T-helper 1 cell (primary cell): ENCODE data around the gene C2CD2L.
A peak's percentile ranks its signal among the peaks of the same experiment; 100 is the strongest.
"Not testable (repeated sequence)": the region's sequence is repeated elsewhere in the genome, so short reads cannot be mapped to it uniquely, and the experiment has no call there.

ENCODE experiments used
- DNase-seq, 5 donors: peaks; one replicate each; pipeline ENCODE4 v3.0.0-alpha.2; 2012 to 2020

The C2CD2L gene

GRCh38 chr11:119093942-119094815, 13.0 kb upstream of the C2CD2L start:
- peak in 4 of 5 donors; percentile 25 to 45 (median 38) for DNase-seq

DNA sequence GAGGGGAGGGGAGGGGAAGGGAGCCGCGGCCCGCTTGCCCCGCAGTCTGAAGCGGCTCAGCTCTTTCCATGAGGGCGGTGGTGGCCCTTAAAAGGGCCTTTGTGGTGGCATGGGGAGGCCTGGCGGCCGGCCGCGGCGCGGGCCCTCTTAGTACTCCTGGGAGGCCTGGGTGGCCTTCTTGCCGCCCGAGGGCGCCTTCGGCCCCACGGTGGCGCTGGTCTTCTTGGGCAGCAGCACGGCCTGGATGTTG, 12.4 kb upstream of the C2CD2L start:
- DNase-seq: no peak

GRCh38 chr11:119095066-119095880, 11.9 kb upstream of the C2CD2L start:
- DNase-seq: peak; percentile 97 to 100 (median 99)

- no peak for DNase-seq
These were observed 7.4 kb upstream of the C2CD2L start for GRCh38 chr11:119099711-119100110.

DNA sequence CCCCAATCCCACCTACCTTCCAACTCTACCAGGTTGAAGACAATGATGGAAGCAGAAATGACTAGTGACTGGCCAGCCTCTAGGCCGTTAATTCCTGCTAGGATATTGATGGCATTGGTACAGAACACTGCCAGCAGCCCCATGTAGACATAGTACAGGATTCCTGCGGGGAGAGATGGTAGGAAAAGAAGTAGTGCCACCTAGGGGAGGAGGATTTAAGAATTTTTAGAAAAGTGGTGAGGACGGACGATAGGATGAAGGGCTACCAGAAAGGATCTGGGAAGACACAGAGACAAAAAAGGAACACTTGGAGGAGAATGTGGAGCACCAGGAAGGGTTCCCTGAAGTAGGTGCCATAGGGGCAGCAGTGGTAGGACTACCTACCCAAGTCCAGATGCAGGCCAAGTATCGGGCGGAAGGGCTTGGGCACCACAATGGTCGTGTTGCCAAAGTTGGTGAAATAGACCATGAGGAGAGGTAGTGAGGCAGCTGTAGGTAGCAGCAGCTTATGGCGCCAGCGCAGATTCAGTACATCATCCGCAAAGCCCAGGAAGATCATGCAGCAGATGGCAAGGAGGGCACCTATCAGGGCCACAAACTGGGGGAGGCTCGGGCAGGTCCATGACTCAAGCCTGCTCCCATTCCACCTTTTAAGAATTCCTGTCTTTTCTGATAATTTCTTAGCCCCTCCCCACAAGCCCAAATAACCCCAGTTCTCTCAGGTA, 6.7 kb upstream of the C2CD2L start:
- no peak for DNase-seq

DNA sequence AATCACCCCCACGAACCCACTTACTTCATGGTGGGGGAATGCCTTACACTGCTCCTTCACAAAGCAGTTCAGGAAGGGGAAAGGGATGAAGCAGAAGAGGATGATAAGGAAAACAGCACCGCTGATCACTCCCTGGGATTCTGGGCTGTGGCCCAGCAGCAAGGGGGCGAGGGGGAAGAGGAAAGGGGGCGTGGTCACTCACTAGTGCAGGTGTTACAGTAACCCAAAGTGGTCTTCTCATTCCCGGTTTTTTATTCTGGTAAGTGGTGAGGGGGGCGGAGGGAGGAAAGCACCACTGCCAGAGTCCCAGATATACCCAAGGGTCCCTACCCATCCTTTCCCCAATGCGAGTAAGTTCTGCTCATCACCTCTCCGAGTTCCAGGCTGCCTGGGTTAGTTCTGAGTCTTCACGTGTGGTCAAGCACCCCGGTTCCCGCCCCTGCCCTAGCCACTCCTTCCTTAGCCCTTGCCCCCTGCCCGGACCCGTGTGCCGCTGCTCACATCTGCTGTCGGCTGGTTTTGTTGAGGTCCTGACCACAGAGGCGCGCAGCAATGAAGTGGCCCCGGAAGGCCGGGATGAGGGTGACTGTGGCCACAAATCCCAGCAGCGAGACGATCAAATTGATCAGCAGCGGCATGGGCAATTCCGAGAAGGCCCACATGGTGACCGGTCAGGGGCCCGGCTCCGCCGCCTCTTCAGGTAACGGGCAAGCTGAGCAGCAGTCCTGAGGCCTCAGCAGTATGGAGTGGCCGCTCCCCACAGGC, 6.0 kb upstream of the C2CD2L start:
- peak in 1 of 5 donors; percentile 35 for DNase-seq

DNA sequence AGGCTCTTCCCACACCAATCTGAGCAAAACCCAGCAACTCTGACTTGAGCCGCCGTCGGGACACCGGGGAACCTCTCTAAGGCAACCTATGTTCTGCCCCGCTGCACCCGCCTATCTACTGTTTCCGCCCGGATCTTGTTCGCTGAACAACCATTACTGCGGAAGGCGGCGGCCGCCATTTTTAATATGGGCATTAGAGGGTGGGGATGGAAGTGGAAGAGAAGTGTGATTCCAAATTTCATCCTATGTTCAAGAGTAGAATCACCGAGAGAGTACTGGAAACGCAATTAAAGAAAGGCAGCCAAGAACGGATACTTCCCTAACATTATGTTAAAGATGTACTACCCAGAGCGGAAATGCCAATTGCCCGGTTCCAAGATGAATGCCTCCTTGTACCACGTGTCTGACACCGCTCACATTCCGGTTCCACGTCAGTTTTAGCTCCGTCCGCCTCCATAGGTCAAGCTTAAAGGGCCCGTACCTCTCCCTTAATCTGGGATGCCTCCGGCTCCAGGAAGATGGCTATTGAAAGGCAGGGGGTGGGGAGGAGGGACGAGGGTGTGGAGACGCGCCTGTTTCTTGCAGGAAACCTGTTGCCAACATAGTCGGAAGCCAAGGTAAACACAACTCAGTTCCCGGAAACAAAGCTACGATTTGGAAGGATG, 5.3 kb upstream of the C2CD2L start, which contains the start of gene DPAGT1:
Gene DPAGT1, minus strand, starts transcription at position 95 of the 665 bp plus-strand sequence. CDS start 198 bp downstream, outside the sequence.
- peak; percentile 59 to 93 (median 75) for DNase-seq

DNA sequence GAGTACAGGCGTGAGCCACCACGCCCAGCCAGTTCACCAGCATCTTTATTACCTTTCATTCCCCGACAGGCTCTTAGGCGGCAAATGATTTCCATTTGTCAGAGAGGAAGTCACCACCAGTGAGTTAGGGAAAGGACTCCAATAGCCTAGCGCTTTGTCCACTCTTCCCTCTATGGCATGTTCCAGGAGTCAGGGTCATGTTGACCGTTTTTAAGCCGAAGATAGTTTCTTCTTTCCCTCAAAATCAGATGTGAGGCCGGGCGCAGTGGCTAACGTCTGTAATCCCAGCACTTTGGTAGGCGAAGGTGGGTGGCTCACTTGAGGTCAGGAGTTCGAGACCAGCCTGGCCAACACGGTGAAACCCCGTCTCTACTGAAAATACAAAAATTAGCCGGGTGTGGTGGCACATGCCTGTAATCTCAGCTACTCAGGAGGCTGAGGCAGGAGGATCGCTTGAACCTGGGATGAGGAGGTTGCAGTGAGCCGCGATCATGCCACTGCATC, 3.9 kb upstream of the C2CD2L start:
- DNase-seq: not testable (repeated sequence)

GRCh38 chr11:119103793-119104192, 3.4 kb upstream of the C2CD2L start:
- DNase-seq: no peak

DNA sequence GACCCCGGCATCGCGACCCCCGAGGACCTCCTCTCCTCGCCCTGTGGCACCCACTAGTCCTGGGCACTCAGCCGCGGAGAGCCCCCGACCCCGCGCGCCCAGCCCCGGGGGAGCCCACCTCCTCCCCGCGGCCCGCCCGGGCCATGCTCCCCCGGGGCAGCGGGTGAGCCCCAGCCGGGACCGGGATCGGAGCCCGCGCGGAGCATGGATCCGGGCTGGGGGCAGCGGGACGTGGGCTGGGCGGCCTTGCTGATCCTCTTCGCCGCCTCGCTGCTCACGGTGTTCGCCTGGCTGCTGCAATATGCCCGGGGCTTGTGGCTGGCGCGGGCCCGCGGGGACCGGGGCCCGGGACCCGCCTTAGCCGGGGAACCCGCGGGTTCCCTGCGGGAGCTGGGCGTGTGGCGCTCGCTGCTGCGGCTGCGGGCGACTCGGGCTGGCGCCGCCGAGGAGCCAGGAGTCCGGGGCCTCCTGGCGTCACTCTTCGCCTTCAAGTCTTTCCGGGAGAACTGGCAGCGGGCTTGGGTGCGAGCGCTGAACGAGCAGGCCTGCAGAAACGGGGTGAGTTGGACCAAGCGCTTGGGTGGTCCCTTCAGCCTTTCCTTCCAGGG, 498 bp downstream of the C2CD2L start:
- no peak for DNase-seq

GRCh38 chr11:119108146-119108856, 1.2 kb downstream of the C2CD2L start:
- DNase-seq: peak in 3 of 5 donors; percentile 30 to 44 (median 33)

- no peak for DNase-seq
These were observed 1.7 kb downstream of the C2CD2L start for GRCh38 chr11:119108857-119109221.

GRCh38 chr11:119109843-119110242, 2.7 kb downstream of the C2CD2L start:
- no peak for DNase-seq

DNA sequence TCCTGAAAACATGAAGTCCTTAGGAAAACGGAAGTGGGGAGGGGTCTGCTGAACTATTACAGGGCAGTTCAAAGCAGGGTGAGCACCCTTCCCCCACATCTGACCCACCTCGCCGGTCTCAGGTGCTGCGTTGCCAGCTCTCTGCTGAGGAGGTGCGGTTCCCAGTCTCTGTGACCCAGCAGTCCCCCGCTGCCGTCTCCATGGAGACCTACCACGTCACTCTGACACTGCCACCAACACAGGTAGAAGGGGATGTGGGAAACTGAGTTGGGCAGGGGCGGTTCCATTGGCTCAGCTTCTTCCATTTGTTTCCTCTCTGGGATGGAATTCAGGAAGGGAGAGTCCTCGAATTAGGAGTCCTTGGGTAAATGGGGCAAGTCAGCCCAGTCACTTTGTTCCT, 3.3 kb downstream of the C2CD2L start:
- DNase-seq: no peak

DNA sequence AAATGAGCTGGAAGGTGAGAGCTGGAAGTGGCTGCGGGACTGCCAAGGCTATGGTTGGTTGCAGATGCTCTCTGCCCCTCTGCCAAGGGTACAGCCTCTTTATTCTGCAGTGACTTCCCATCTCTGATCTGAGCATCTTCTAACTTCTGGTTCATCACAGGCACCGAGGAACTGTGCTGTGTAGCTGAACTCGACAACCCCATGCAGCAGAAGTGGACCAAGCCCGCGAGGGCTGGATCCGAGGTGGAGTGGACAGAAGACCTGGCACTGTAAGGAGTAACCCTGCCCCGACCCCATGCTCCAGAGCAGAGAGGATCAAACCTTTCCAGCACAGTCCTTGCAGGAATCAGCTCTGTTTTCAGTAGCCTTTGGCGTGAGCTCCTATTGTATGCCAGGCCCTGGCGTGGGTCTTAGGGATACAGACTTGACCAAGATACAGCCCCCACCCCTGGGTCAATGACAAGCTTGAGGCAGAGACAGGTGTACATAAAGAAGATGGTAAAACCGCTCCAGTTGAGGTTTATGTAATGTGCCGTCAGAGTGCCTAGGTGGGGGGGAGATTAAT, 4.3 kb downstream of the C2CD2L start:
- no peak for DNase-seq

- no peak for DNase-seq
These were observed 5.3 kb downstream of the C2CD2L start for GRCh38 chr11:119112314-119113020.

DNA sequence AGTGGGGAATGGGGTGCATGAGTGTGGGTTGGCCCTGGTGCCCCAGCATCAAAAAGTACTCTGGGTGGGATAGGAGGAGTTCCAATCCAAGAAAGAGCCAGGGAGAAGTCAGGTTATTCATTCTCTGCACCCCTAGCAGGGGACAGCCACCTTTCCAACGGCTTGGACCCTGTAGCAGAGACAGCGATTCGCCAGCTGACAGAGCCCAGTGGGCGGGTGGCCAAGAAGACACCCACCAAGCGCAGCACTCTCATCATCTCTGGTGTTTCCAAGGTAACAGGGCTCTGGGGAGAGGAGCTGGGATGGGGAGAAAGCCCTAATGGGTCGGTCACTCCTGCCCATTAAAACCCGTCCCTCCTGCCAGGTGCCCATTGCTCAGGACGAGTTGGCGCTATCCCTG, 6.6 kb downstream of the C2CD2L start:
- DNase-seq: no peak

DNA sequence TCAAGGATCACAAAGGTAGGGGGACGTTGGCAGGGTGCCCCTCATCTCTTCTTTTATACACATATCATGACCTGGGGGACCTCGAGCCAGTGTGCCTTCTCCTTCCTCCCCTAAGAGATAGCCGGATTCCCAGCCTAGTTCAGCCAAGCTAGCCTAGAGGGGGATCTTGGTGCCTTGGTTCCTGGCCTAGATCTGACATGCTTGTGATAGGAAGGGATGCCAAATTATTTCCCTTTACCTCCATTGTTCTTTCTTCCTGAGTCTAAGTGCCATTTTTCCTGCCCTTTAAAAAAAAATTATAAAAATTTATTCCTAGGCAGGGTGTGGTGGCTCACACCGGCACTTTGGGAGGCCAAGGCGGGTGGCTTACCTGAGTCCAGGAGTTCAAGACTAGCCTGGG, 7.2 kb downstream of the C2CD2L start:
- no peak for DNase-seq

DNA sequence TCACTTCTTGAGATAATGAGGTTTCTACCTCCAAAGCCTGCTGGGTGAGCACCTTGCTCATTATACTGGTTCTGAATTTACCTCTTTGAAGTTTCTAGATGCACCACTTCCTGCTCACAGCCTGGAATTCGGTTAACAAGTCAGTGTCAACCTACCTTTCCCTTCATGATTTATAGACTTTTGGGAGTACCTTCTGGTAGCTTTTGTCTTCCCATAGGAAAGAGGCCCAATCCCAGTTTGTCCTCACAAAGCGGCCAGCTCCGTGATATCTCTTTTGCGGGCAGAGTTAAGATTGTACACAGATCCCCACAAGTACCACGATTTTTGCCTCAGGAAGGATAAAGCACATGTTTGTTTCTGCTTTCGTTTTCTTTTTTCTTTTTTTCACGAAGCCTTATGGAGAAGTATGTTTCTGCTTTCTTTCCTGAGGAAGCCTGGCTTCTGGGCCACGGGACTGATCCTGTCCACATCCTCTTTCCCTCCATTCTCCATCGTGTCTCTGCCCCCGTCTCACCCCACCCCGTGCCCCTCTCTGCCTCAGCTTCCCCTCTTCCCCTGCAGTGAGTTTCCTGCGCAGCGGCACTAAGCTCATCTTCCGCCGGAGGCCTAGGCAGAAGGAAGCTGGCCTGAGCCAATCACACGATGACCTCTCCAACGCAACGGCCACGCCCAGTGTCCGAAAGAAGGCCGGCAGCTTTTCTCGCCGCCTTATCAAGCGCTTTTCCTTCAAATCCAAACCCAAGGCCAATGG, 8.5 kb downstream of the C2CD2L start:
- DNase-seq: peak in 1 of 5 donors; percentile 40
